Stimulated activated CD4-positive, alpha-beta T cell treated with anti-CD3 and anti-CD28 coated beads, Interleukin-15, amount 100 ng/mL, for 1 hour (primary cell): Measurements from ENCODE around the gene ADCY7.

Experiments used
- DNase-seq, 2 donors: peaks; one replicate each; pipeline ENCODE4 v3.0.0-alpha.2; 2020; ENCODE audit warnings: low read depth in 1 of 2, low spot score in 1 of 2

The ADCY7 gene

GRCh38 chr16:50310308-50311133, 44.2 kb downstream of the ADCY7 start:
- DNase-seq: no peak

GRCh38 chr16:50311134-50311528, 44.8 kb downstream of the ADCY7 start:
- no peak for DNase-seq

- DNase-seq: no peak
These were observed 45.6 kb downstream of the ADCY7 start for GRCh38 chr16:50311891-50312501.

- peak in 1 of 2 donors; percentile 13 for DNase-seq
These were observed 47.5 kb downstream of the ADCY7 start for GRCh38 chr16:50313596-50314478.

- DNase-seq: no peak
These were observed 48.3 kb downstream of the ADCY7 start for GRCh38 chr16:50314665-50315064.

- no peak for DNase-seq
These were observed 49.1 kb downstream of the ADCY7 start for GRCh38 chr16:50315346-50315997.

- DNase-seq: no peak
These were observed 49.9 kb downstream of the ADCY7 start for GRCh38 chr16:50316102-50316847.

- DNase-seq: no peak
These were observed 50.7 kb downstream of the ADCY7 start for GRCh38 chr16:50316848-50317630.

- no peak for DNase-seq
These were observed 52.6 kb downstream of the ADCY7 start for GRCh38 chr16:50318796-50319578.

- DNase-seq: no peak
These were observed 54.0 kb downstream of the ADCY7 start for GRCh38 chr16:50320310-50320709.

GRCh38 chr16:50322333-50322732, 56.0 kb downstream of the ADCY7 start:
- DNase-seq: no peak

GRCh38 chr16:50323335-50324011, 57.1 kb downstream of the ADCY7 start:
- no peak for DNase-seq

- no peak for DNase-seq
These were observed 58.0 kb downstream of the ADCY7 start for GRCh38 chr16:50324345-50324744.

GRCh38 chr16:50326264-50326663, 59.9 kb downstream of the ADCY7 start:
- DNase-seq: no peak

GRCh38 chr16:50326835-50327465, 60.6 kb downstream of the ADCY7 start:
- DNase-seq: peak; percentile 20 to 31

GRCh38 chr16:50329446-50330189, 63.3 kb downstream of the ADCY7 start:
- DNase-seq: no peak

- no peak for DNase-seq
These were observed 65.2 kb downstream of the ADCY7 start for GRCh38 chr16:50331570-50331969.
